ENCODE data around the gene ZYG11B.

ZYG11B gene

DNA sequence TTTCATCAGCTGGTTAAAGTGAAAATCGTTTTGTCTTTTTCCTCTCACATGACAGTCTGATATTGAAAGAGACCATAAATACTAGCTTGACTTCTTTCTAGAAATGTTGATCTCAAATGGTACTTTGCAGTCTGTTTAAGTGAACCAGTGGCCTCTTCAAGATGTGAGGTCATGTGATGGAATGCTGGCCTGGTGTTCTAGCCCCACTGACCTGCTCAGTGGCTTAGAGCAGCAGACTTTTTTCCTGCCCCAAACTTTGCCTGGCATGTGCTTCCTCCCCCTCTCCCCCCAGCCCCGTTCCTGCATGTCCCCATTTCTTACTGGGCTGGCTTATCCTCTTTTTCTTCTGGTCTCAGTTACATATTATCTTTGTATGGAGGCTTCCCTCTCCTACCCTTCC lies 150.6 kb downstream of the ZYG11B start:
- no peak overlapping the region for H3K4me3 ChIP-seq (ENCODE audit: control insufficient read depth, low read depth, low read length)
- DNase-seq (ENCODE audit: low read depth), result no peak
- TF ChIP-seq, protein P1, sequence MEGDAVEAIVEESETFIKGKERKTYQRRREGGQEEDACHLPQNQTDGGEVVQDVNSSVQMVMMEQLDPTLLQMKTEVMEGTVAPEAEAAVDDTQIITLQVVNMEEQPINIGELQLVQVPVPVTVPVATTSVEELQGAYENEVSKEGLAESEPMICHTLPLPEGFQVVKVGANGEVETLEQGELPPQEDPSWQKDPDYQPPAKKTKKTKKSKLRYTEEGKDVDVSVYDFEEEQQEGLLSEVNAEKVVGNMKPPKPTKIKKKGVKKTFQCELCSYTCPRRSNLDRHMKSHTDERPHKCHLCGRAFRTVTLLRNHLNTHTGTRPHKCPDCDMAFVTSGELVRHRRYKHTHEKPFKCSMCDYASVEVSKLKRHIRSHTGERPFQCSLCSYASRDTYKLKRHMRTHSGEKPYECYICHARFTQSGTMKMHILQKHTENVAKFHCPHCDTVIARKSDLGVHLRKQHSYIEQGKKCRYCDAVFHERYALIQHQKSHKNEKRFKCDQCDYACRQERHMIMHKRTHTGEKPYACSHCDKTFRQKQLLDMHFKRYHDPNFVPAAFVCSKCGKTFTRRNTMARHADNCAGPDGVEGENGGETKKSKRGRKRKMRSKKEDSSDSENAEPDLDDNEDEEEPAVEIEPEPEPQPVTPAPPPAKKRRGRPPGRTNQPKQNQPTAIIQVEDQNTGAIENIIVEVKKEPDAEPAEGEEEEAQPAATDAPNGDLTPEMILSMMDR (conservative IDR thresholded peaks at IDR 0.05; ENCODE audit: control insufficient read depth, insufficient read depth, low read depth, low read length), result no peak

Data from fibroblast of mammary gland (primary cell).